ENCODE measurements around the gene DDX6. TPM values are rescaled to one million over a fixed set of nuclear protein-coding genes. Genes with fewer than 3 reads are reported as not detected.
"Not testable (repeated sequence)": the region's sequence is repeated elsewhere in the genome, so short reads cannot be mapped to it uniquely, and the experiment has no call there.

Gene DDX6
- total RNA-seq, 4 donors from 2014 or later: 84.5 to 129 (median 108) TPM

- ATAC-seq (ENCODE audit: low FRiP score) (no peak), DNase-seq (ENCODE audit: low spot score) (no peak)
- TF ChIP-seq CTCF (IDR thresholded peaks at IDR 0.05): no peak
Measured at GRCh38 chr11:118774032-118774431, 16.9 kb downstream of the DDX6 start.

- DNase-seq (ENCODE audit: low spot score) (no peak), ATAC-seq (ENCODE audit: low FRiP score) (no peak)
- no peak for TF ChIP-seq CTCF (IDR thresholded peaks at IDR 0.05)
Measured at GRCh38 chr11:118771547-118772288, 19.2 kb downstream of the DDX6 start.

- no peak for DNase-seq (ENCODE audit: low spot score)
- no peak for TF ChIP-seq CTCF (IDR thresholded peaks at IDR 0.05)
- ATAC-seq (ENCODE audit: low FRiP score): no peak
Measured at GRCh38 chr11:118768690-118769089, 22.3 kb downstream of the DDX6 start.

- no peak for ATAC-seq (ENCODE audit: low FRiP score)
- no peak for DNase-seq (ENCODE audit: low spot score)
- TF ChIP-seq CTCF (IDR thresholded peaks at IDR 0.05): no peak
Measured at GRCh38 chr11:118766035-118766434, 24.9 kb downstream of the DDX6 start.

- DNase-seq (ENCODE audit: low spot score): not testable (repeated sequence)
Measured at GRCh38 chr11:118765095-118765691, 25.8 kb downstream of the DDX6 start.

GRCh38 chr11:118763041-118763440 lies 27.9 kb downstream of the DDX6 start:
- no peak for TF ChIP-seq CTCF (IDR thresholded peaks at IDR 0.05)
- DNase-seq (ENCODE audit: low spot score) (no peak), ATAC-seq (ENCODE audit: low FRiP score) (no peak)

More at GRCh38 chr11:118765095-118765691, 25.8 kb downstream of the DDX6 start:
- not testable (repeated sequence) for ATAC-seq (ENCODE audit: low FRiP score)

- DNase-seq (ENCODE audit: low spot score); ATAC-seq (ENCODE audit: low FRiP score): not testable (repeated sequence)
Measured at GRCh38 chr11:118761981-118762380, 29.0 kb downstream of the DDX6 start.

GRCh38 chr11:118757876-118758399 lies 33.0 kb downstream of the DDX6 start:
- no peak for DNase-seq (ENCODE audit: low spot score)
- ATAC-seq (ENCODE audit: low FRiP score): no peak
- TF ChIP-seq CTCF (IDR thresholded peaks at IDR 0.05): no peak
